Measurements from ENCODE around the gene TTC7B.

- TF ChIP-seq CTCF (IDR thresholded peaks at IDR 0.05) (no peak), POLR2A (IDR thresholded peaks at IDR 0.05) (no peak)
Measured at GRCh38 chr14:90499908-90500664, 316.1 kb downstream of the TTC7B start.

All from Peyer's patch (tissue), 4 donors.